Activated naive CD4-positive, alpha-beta T cell treated with anti-CD3 and anti-CD28 coated beads for 36 hours (primary cell): Measurements from ENCODE around the gene ASB11. TPM values are rescaled to one million over a fixed set of nuclear protein-coding genes. Genes with fewer than 3 reads are reported as not detected.
"Not testable (repeated sequence)": the region's sequence is repeated elsewhere in the genome, so short reads cannot be mapped to it uniquely, and the experiment has no call there.

Experiments used
- CTCF ChIA-PET: fragments of 350-600 bp; sonication (Branson Sonifier 250); formaldehyde crosslinking; loops from one replicate; lab custom pipeline; 2021; ENCODE audit warnings: antibody characterized with exemption; lab: Charles Lee
- DNase-seq: peaks from one replicate; pipeline ENCODE4 v3.0.0-alpha.2; 2020
- H3K27ac Mint-ChIP-seq: one replicate; pipeline ENCODE4 v1.8.0; 2021; ENCODE audit warnings: mild to moderate bottlenecking, mixed read lengths
- H3K27me3 Mint-ChIP-seq: one replicate; pipeline ENCODE4 v1.8.0; 2021; ENCODE audit warnings: low read depth, mixed read lengths
- H3K36me3 Mint-ChIP-seq: one replicate; pipeline ENCODE4 v1.8.0; 2021; ENCODE audit warnings: low read depth, mixed read lengths
- H3K4me1 Mint-ChIP-seq: one replicate; pipeline ENCODE4 v1.8.0; 2021; ENCODE audit warnings: low read depth, mixed read lengths
- H3K4me3 Mint-ChIP-seq: one replicate; pipeline ENCODE4 v1.8.0; 2021; ENCODE audit warnings: mild to moderate bottlenecking, moderate library complexity, mixed read lengths
- H3K9me3 Mint-ChIP-seq: one replicate; pipeline ENCODE4 v1.8.0; 2021; ENCODE audit warnings: mixed read lengths
- intact Hi-C: fragments of 100-400 bp; cut with micrococcal nuclease; formaldehyde crosslinking; loops from one replicate; pipeline ENCODE4 v1.15.1; 2023
- total RNA-seq, 2 experiments: library from RNA; stranded (reverse); gene quantifications; one replicate each; pipeline ENCODE4 v1.2.3, GENCODE V29; 2021

The ASB11 gene
- total RNA-seq, 2 experiments from 2014 or later = not detected

- H3K36me3 Mint-ChIP-seq = peaks cover 6% of the 10 kb centered on the region
- H3K27ac Mint-ChIP-seq = peak overlapping the region; percentile 87
- peak overlapping the region; percentile 89 for H3K4me3 Mint-ChIP-seq
- peaks cover 12% of the 10 kb centered on the region for H3K4me1 Mint-ChIP-seq
- no peaks in the 10 kb centered on the region for H3K9me3 Mint-ChIP-seq
- no peaks in the 10 kb centered on the region for H3K27me3 Mint-ChIP-seq
- DNase-seq = peak; percentile 27
- intact Hi-C loops = loop anchor here (2.0 kb wide), 2 partner anchors 416 to 456 kb away; partner anchors contain the start of gene ZRSR2
- CTCF ChIA-PET = interaction anchor here (0.7 to 2.7 kb wide), 2 partner anchors 12 to 15 kb away, joined by 3 to 11 read pairs; no protein-coding TSS in a partner anchor
These were observed 19.1 kb upstream of the ASB11 start for GRCh38 chrX:15334561-15334960.

- peaks cover 3% of the 10 kb centered on the region for H3K4me1 Mint-ChIP-seq
- H3K4me3 Mint-ChIP-seq = no peak overlapping the region
- CTCF ChIA-PET = no interaction called here
- no peak for DNase-seq
- no peak overlapping the region for H3K27ac Mint-ChIP-seq
- no peaks in the 10 kb centered on the region for H3K27me3 Mint-ChIP-seq
- H3K9me3 Mint-ChIP-seq = no peaks in the 10 kb centered on the region
- intact Hi-C loops = no loop called here
- peaks cover 17% of the 10 kb centered on the region for H3K36me3 Mint-ChIP-seq
These were observed 13.4 kb upstream of the ASB11 start for GRCh38 chrX:15328821-15329220.

- no peak overlapping the region for H3K27ac Mint-ChIP-seq
- no peak for DNase-seq
- CTCF ChIA-PET = no interaction called here
- H3K4me1 Mint-ChIP-seq = no peaks in the 10 kb centered on the region
- intact Hi-C loops = no loop called here
- no peaks in the 10 kb centered on the region for H3K9me3 Mint-ChIP-seq
- peaks cover 17% of the 10 kb centered on the region for H3K36me3 Mint-ChIP-seq
- H3K27me3 Mint-ChIP-seq = no peaks in the 10 kb centered on the region
- no peak overlapping the region for H3K4me3 Mint-ChIP-seq
These were observed 12.7 kb upstream of the ASB11 start for GRCh38 chrX:15328131-15328530.

- intact Hi-C loops = no loop called here
- Mint-ChIP-seq H3K4me1 (no peaks in the 10 kb centered on the region), H3K4me3 (no peak overlapping the region), H3K27me3 (no peaks in the 10 kb centered on the region), H3K9me3 (no peaks in the 10 kb centered on the region), H3K36me3 (peaks cover 18% of the 10 kb centered on the region), H3K27ac (no peak overlapping the region)
- DNase-seq = no peak
- CTCF ChIA-PET = no interaction called here
These were observed 7.0 kb upstream of the ASB11 start for GRCh38 chrX:15322472-15322871.

- Mint-ChIP-seq H3K27ac (no peak overlapping the region), H3K4me1 (no peaks in the 10 kb centered on the region), H3K36me3 (peaks cover 18% of the 10 kb centered on the region), H3K4me3 (no peak overlapping the region), H3K9me3 (no peaks in the 10 kb centered on the region), H3K27me3 (no peaks in the 10 kb centered on the region)
- intact Hi-C loops = no loop called here
- CTCF ChIA-PET = no interaction called here
- DNase-seq = no peak
These were observed 6.6 kb upstream of the ASB11 start for GRCh38 chrX:15322072-15322471.

GRCh38 chrX:15321447-15321846 lies 6.0 kb upstream of the ASB11 start:
- no peak for DNase-seq
- H3K27me3 Mint-ChIP-seq = no peaks in the 10 kb centered on the region
- CTCF ChIA-PET = no interaction called here
- no peak overlapping the region for H3K4me3 Mint-ChIP-seq
- peaks cover 18% of the 10 kb centered on the region for H3K36me3 Mint-ChIP-seq
- no peaks in the 10 kb centered on the region for H3K4me1 Mint-ChIP-seq
- no peaks in the 10 kb centered on the region for H3K9me3 Mint-ChIP-seq
- intact Hi-C loops = no loop called here
- no peak overlapping the region for H3K27ac Mint-ChIP-seq

GRCh38 chrX:15320297-15320696 lies 4.9 kb upstream of the ASB11 start:
- Mint-ChIP-seq H3K27me3 (no peaks in the 10 kb centered on the region), H3K4me1 (no peaks in the 10 kb centered on the region), H3K4me3 (no peak overlapping the region), H3K9me3 (no peaks in the 10 kb centered on the region), H3K27ac (no peak overlapping the region), H3K36me3 (peaks cover 18% of the 10 kb centered on the region)
- CTCF ChIA-PET = no interaction called here
- intact Hi-C loops = no loop called here
- no peak for DNase-seq

- no peak for DNase-seq
- Mint-ChIP-seq H3K9me3 (no peaks in the 10 kb centered on the region), H3K4me3 (no peak overlapping the region), H3K36me3 (peaks cover 14% of the 10 kb centered on the region), H3K27ac (no peak overlapping the region), H3K27me3 (no peaks in the 10 kb centered on the region), H3K4me1 (no peaks in the 10 kb centered on the region)
- CTCF ChIA-PET = no interaction called here
- intact Hi-C loops = no loop called here
These were observed 3.6 kb upstream of the ASB11 start for GRCh38 chrX:15319075-15319474.

- intact Hi-C loops = no loop called here
- H3K27ac Mint-ChIP-seq = no peak overlapping the region
- H3K9me3 Mint-ChIP-seq = no peaks in the 10 kb centered on the region
- CTCF ChIA-PET = no interaction called here
- DNase-seq = no peak
- H3K4me3 Mint-ChIP-seq = no peak overlapping the region
- H3K36me3 Mint-ChIP-seq = peaks cover 3% of the 10 kb centered on the region
- no peaks in the 10 kb centered on the region for H3K4me1 Mint-ChIP-seq
- H3K27me3 Mint-ChIP-seq = no peaks in the 10 kb centered on the region
These were observed 968 bp downstream of the ASB11 start for GRCh38 chrX:15314472-15314871.

GRCh38 chrX:15311119-15311518 lies 4.3 kb downstream of the ASB11 start:
- CTCF ChIA-PET = interaction anchor here (0.6 to 1.2 kb wide), 2 partner anchors 11 to 208 kb away, joined by 3 read pairs; no protein-coding TSS in a partner anchor
- intact Hi-C loops = no loop called here
- Mint-ChIP-seq H3K4me3 (no peak overlapping the region), H3K36me3 (no peaks in the 10 kb centered on the region), H3K27me3 (no peaks in the 10 kb centered on the region), H3K9me3 (no peaks in the 10 kb centered on the region), H3K27ac (no peak overlapping the region), H3K4me1 (no peaks in the 10 kb centered on the region)
- no peak for DNase-seq

GRCh38 chrX:15310117-15310516 lies 5.3 kb downstream of the ASB11 start:
- H3K36me3 Mint-ChIP-seq = no peaks in the 10 kb centered on the region
- H3K4me1 Mint-ChIP-seq = no peaks in the 10 kb centered on the region
- H3K27me3 Mint-ChIP-seq = no peaks in the 10 kb centered on the region
- no peak overlapping the region for H3K4me3 Mint-ChIP-seq
- DNase-seq = no peak
- no peak overlapping the region for H3K27ac Mint-ChIP-seq
- CTCF ChIA-PET = interaction anchor here (1.2 kb wide), 1 partner anchor 10 kb away, joined by 3 read pairs; no protein-coding TSS in a partner anchor
- no peaks in the 10 kb centered on the region for H3K9me3 Mint-ChIP-seq
- intact Hi-C loops = no loop called here

GRCh38 chrX:15305899-15306298 lies 9.5 kb downstream of the ASB11 start:
- CTCF ChIA-PET, H3K27me3 Mint-ChIP-seq, H3K36me3 Mint-ChIP-seq, DNase-seq, H3K4me3 Mint-ChIP-seq, H3K4me1 Mint-ChIP-seq, H3K27ac Mint-ChIP-seq, H3K9me3 Mint-ChIP-seq, intact Hi-C loops: not testable (repeated sequence)

GRCh38 chrX:15301924-15302323 lies 13.5 kb downstream of the ASB11 start:
- Mint-ChIP-seq H3K27ac (no peak overlapping the region), H3K9me3 (no peaks in the 10 kb centered on the region), H3K36me3 (no peaks in the 10 kb centered on the region), H3K27me3 (no peaks in the 10 kb centered on the region), H3K4me1 (no peaks in the 10 kb centered on the region), H3K4me3 (no peak overlapping the region)
- intact Hi-C loops = loop anchor here (1.0 kb wide), 1 partner anchor 33 kb away; the partner anchor contains the start of gene PIGA
- peak; percentile 23 for DNase-seq
- CTCF ChIA-PET = no interaction called here
